ENCODE results near the gene ANKMY1. TPM values are rescaled to one million over a fixed set of nuclear protein-coding genes. Genes with fewer than 3 reads are reported as not detected.
A peak's percentile ranks its signal among the peaks of the same experiment; 100 is the strongest.

ANKMY1 gene
- total RNA-seq, 6 experiments from 2014 or later = 6.6 to 11.0 (median 9.0) TPM

DNA sequence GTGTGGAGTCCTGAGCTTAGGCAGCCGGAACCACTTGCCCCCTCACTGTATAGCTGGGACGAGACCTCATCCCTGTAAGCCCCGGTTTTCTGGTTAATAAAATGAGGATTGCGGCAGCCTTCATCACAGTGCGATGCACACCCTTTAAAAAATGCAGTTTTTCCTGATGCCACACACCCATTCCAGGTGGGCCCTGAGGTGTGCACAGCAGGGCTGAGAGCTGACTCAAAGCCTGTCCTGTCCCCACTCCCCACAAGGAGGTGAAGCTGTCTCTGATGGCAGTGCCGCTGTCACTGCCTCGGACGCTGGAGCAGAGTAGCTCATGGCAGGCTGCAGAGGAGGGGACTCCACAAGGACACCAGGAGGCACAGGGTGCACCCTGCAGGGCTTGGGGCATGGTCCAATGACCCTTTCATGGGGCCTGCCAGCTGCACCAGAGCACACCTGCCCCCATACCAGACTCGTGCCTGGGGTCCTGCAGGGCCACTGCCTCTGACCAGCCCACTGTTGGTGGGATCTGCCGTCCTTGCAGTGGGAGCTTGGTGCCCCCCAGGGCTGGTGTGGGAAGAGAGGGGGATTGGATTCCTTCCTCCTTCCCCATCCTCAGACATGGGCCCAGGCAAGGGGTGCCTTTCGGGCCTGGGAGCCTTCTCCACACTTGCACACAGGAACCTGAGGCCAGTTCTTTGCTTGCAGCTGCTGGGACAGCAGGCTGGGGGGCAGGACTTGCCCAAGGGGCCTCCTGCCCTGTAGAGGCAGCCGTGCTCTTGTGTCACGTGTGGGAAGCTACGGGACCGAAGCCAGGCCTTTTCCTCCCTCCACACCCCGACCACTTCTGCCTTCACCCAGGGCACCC lies 99.5 kb downstream of the ANKMY1 start:
- WGBS (ENCODE audit: insufficient coverage, low coverage, low lambda C conversion rate, missing lambda C conversion rate) = 87% methylated on average over 3 of the region's 16 CpGs
- Histone ChIP-seq H3K4me1 (no peaks in the 10 kb centered on the region), H3K36me3 (no peaks in the 10 kb centered on the region), H3K27ac (no peak overlapping the region), H3K9me3 (no peaks in the 10 kb centered on the region), H3K4me3 (no peak overlapping the region), H3K27me3 (no peaks in the 10 kb centered on the region)
- intact Hi-C loops (cut with DNase I) = no loop called here
- ATAC-seq = no peak
- peak in 1 of 3 donors; percentile 54 for DNase-seq
- TF ChIP-seq, protein P1, sequence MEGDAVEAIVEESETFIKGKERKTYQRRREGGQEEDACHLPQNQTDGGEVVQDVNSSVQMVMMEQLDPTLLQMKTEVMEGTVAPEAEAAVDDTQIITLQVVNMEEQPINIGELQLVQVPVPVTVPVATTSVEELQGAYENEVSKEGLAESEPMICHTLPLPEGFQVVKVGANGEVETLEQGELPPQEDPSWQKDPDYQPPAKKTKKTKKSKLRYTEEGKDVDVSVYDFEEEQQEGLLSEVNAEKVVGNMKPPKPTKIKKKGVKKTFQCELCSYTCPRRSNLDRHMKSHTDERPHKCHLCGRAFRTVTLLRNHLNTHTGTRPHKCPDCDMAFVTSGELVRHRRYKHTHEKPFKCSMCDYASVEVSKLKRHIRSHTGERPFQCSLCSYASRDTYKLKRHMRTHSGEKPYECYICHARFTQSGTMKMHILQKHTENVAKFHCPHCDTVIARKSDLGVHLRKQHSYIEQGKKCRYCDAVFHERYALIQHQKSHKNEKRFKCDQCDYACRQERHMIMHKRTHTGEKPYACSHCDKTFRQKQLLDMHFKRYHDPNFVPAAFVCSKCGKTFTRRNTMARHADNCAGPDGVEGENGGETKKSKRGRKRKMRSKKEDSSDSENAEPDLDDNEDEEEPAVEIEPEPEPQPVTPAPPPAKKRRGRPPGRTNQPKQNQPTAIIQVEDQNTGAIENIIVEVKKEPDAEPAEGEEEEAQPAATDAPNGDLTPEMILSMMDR (IDR thresholded peaks at IDR 0.05) = no peak
- no peak for TF ChIP-seq POLR2A (IDR thresholded peaks at IDR 0.05)

DNA sequence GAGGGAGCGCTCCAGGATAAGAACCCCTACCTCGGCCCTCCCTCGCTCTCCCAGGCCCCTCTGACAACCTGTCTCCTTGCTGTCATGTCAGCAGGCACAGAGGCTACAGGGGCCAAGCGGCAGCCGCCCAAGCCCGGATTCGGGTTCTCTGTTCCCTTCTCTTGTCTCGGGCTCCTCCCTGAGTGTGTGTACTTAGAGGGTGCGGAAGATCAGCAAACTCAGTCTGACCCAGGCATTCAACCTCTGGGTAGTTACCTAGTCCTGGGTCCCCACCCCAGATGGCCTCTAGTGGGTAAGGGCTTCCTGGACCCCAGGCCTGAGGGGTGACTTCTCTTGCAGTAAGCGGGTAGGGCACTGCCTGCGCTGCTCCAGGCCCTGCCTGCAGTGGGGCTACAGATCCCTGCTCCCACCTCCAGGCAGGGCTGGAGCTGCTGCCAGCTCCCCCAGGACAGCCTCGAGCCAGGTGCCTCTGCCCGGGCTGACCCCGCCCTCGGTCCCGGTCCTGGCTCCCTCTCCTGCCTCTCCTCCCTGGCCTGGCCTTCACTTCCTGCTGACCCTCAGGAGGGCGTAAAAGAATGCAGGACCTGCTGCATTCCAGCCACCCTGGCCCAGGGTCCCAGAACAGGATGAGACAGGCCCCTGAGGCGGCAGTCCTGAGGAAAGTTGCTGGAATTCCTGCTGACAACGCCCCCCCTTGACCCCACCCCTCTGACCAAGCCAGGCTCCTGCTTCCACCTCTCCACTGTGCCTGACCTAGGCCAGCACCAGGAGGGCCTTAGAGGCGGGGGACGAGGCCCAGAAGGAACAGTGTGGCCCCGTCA lies 100.4 kb downstream of the ANKMY1 start:
- no peaks in the 10 kb centered on the region for H3K27me3 ChIP-seq
- WGBS (ENCODE audit: insufficient coverage, low coverage, low lambda C conversion rate, missing lambda C conversion rate) = 40% methylated on average over 2 of the region's 22 CpGs
- no peak overlapping the region for H3K4me3 ChIP-seq
- no peaks in the 10 kb centered on the region for H3K9me3 ChIP-seq
- H3K27ac ChIP-seq = no peak overlapping the region
- no peaks in the 10 kb centered on the region for H3K36me3 ChIP-seq
- no peaks in the 10 kb centered on the region for H3K4me1 ChIP-seq
- no peak for ATAC-seq
- intact Hi-C loops (cut with DNase I) = no loop called here
- no peak for TF ChIP-seq POLR2A (IDR thresholded peaks at IDR 0.05)
- TF ChIP-seq, protein P1 (IDR thresholded peaks at IDR 0.05) = no peak
- DNase-seq = peak in 1 of 3 donors; percentile 34

DNA sequence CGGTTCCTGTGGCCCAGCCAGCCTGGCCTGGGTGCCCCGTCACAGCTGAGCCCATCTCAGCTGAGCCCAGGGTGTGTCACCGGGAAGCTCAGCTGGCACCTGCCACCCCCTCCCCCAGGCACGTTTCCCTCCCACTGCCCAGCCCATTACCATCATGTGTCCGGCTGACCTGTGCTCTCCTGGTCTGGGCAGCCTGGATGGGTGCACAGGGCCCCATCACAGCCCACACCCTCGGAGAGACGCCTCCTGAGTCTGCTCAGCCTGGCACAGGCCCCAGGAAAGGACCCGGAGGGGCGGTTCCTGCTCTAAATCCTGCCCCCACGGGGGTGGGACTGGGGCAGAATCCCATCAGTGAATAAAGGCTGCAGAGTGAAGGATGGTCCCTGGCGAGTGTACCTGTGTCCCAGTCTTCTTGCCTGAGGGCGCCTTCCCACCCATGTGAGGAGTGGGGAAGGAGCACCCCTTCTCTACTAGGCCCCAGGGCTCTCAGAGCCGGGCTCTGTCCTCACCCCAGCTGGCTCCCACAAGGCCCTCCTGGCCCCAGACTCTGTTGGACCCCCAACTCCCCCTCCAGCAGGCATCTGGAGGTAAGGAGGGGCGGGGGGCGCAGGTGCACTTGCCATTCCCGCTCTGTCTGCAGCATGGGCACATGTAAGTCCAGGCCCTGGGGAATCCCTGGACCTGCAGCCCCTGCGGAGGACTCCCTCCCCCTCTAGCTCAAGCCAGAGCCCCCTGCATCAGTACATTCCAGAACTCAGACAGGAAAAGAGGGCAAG lies 101.2 kb downstream of the ANKMY1 start:
- ATAC-seq (no peak), DNase-seq (peak in 1 of 3 donors; percentile 46)
- Histone ChIP-seq H3K27me3 (no peaks in the 10 kb centered on the region), H3K36me3 (no peaks in the 10 kb centered on the region), H3K4me1 (peaks cover 0 to 4% (median 0%) of the 10 kb centered on the region in 4 donors), H3K4me3 (no peak overlapping the region), H3K27ac (no peak overlapping the region), H3K9me3 (no peaks in the 10 kb centered on the region)
- TF ChIP-seq, protein P1 (IDR thresholded peaks at IDR 0.05) = no peak
- TF ChIP-seq POLR2A (IDR thresholded peaks at IDR 0.05) = no peak
- WGBS (ENCODE audit: insufficient coverage, low coverage, low lambda C conversion rate, missing lambda C conversion rate) = 66% methylated on average over 6 of the region's 17 CpGs
- intact Hi-C loops (cut with DNase I) = no loop called here

DNA sequence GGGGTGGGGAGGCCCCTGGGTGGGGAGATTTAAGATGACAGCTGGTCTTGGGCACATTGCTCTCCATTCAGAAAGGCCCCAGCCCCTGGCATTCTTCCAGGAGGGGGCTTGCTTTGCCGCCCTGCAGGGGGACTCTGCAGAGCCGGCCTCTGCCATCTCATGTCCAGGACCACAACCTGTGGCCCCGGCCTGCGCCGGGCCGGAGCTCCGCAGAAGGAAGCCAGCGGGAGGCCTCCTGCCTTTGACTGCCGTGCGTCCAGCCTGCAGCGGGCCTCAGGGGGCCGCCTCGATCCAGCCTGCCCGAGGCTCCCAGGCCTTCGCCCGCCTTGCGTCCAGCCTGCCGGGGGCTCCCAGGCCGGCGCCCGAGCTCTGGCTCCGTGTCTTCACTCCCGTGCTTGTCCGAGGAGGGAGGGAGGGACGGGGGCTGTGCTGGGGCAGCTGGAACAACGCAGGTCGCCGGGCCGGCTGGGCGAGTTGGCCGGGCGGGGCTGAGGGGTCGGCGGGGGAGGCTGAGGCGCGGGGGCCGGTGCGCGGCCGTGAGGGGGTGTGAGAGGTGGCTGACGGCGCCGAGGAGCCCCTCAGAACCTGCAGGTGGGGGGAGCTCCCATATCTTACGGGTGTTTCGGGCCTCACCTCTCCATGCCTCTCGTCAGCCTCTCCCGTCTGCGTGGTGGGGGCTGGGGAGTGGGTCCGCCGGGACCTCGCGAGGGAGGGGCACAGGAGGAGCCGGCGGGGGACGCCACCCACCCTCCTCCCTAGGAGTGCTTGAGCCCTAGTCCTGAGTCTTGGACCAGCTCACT lies 101.9 kb downstream of the ANKMY1 start:
- intact Hi-C loops (cut with DNase I) = no loop called here
- Histone ChIP-seq H3K36me3 (no peaks in the 10 kb centered on the region), H3K9me3 (no peaks in the 10 kb centered on the region), H3K4me1 (peaks cover 0 to 4% (median 0%) of the 10 kb centered on the region in 4 donors), H3K4me3 (no peak overlapping the region), H3K27me3 (no peaks in the 10 kb centered on the region), H3K27ac (no peak overlapping the region)
- ATAC-seq (no peak), DNase-seq (peak in 1 of 3 donors; percentile 57)
- WGBS (ENCODE audit: insufficient coverage, low coverage, low lambda C conversion rate, missing lambda C conversion rate) = 51% methylated on average over 3 of the region's 55 CpGs
- TF ChIP-seq, protein P1 (IDR thresholded peaks at IDR 0.05) = no peak
